H1 (cell line): ENCODE measurements around the gene F8. TPM values are rescaled to one million over a fixed set of nuclear protein-coding genes. Genes with fewer than 3 reads are reported as not detected.

Experiments used
- ATF2 ChIP-seq: IDR thresholded peaks from 2 replicates; pipeline ENCODE4 v1.6.1; 2012; ENCODE audit warnings: low read length, inconsistent platforms
- CHD7 ChIP-seq: fragments of 300-600 bp; sonication (generic); IDR thresholded peaks from 2 replicates; pipeline ENCODE4 v1.7.1; 2012; ENCODE audit warnings: low read length, moderate library complexity, mild to moderate bottlenecking, inconsistent platforms; ENCODE audit not compliant: insufficient replicate concordance
- E2F6 ChIP-seq: IDR thresholded peaks from 2 replicates; pipeline ENCODE4 v1.6.1; 2012; ENCODE audit warnings: inconsistent platforms
- GTF2F1 ChIP-seq: IDR thresholded peaks from 2 replicates; pipeline ENCODE4 v1.6.1; 2012; ENCODE audit warnings: low read depth, low read length, improper control_type of control experiment, borderline replicate concordance
- HDAC6 ChIP-seq: IDR thresholded peaks from one replicate; pipeline ENCODE4 v1.7.1; 2012; ENCODE audit warnings: low read depth, mild to moderate bottlenecking, inconsistent platforms, low read length, moderate library complexity
- JUN ChIP-seq: IDR thresholded peaks from 2 replicates; pipeline ENCODE4 v1.6.1; 2011; ENCODE audit warnings: low read depth, mild to moderate bottlenecking, improper control_type of control experiment, low read length
- RNF2 ChIP-seq: fragments of 200-900, 300-1000 bp; sonication (generic); IDR thresholded peaks from 2 replicates; pipeline ENCODE4 v1.7.1; 2016; ENCODE audit warnings: borderline replicate concordance, low read depth, mild to moderate bottlenecking, antibody characterized with exemption, low read length; ENCODE audit not compliant: poor library complexity, severe bottlenecking; ENCODE audit errors: missing control alignments
- polyA plus RNA-seq, 7 experiments: library from polyadenylated mRNA; depleted of rRNA in 3 of 7; stranded (reverse) in 5 of 7; unstranded in 2 of 7; fragments of >200 nt in 5 of 7; fragments of 200-250 nt in 2 of 7; gene quantifications; 1 replicate in 5 of 7; 2 replicates in 1 of 7; 4 replicates in 1 of 7; pipeline versions ENCODE4 v1.2.1 to v1.2.3, GENCODE V29; 2011 to 2013; ENCODE audit warnings: missing spikeins in 2 of 7, mixed read lengths in 2 of 7
- total RNA-seq: library from RNA; stranded (reverse); fragmentation: NEBNext Ultra II Directional; extraction: Animal tissue kit (Norgen Biotek cat#: 25700); gene quantifications from 2 replicates; pipeline ENCODE4 v1.2.1, GENCODE V29; 2021

Gene F8
- total and polyA plus RNA-seq, 2 of the 8 experiments (the other 6 are each of a cell fraction or from before 2014, with no cell fraction given): 1.1 to 2.6 TPM

GRCh38 chrX:154979629-154980028, 42.9 kb downstream of the F8 start (continued):
- no peak for TF ChIP-seq CHD7
- TF ChIP-seq HDAC6: no peak
- TF ChIP-seq GTF2F1: no peak
- no peak for TF ChIP-seq JUN
- TF ChIP-seq E2F6: no peak
- TF ChIP-seq ATF2: no peak
- no peak for TF ChIP-seq RNF2
